Ramos (cell line): ENCODE results near the gene CMPK1.

Experiments used
- in situ Hi-C: fragments of 300-500 bp; cut with MboI; formaldehyde crosslinking; loops from one replicate; pipeline ENCODE4 v1.14.3; 2022; ENCODE audit warnings: low sequenced_read_pairs; ENCODE audit not compliant: unreplicated experiment

The CMPK1 gene

GRCh38 chr1:47417170-47418044 is 83.8 kb downstream of the CMPK1 start:
- in situ Hi-C loops, result no loop called here

DNA sequence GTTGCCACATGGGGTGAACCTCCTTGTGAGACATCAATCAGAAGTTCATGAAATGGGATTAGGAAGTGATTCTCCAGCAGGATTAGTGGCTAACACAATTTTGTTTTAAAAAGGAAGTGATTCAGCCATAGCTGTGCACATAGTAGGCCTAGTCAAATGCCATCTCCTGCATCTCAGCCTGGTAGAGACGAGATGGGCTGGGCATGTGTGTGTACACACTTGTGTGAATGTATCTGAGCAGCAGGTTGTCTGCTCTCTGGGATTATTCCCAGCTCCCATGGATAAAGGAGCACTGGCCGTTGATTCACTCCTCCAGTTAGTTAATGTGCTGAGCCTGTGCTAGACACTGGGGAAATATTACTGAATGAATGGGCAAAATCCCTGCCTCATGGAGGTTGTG is 84.5 kb downstream of the CMPK1 start:
- in situ Hi-C loops, result no loop called here

GRCh38 chr1:47418681-47419325 is 85.2 kb downstream of the CMPK1 start:
- in situ Hi-C loops, result no loop called here

GRCh38 chr1:47420547-47420946 is 87.0 kb downstream of the CMPK1 start:
- in situ Hi-C loops, result no loop called here

GRCh38 chr1:47423872-47424271 is 90.3 kb downstream of the CMPK1 start:
- in situ Hi-C loops, result no loop called here

GRCh38 chr1:47424336-47424982 is 90.9 kb downstream of the CMPK1 start:
- in situ Hi-C loops, result no loop called here
